PC-3 (cell line): Measurements from ENCODE around the gene CYGB. TPM values are rescaled to one million over a fixed set of nuclear protein-coding genes. Genes with fewer than 3 reads are reported as not detected.

ENCODE experiments used
- ATAC-seq: fragments of 200-7000 bp; cut with Tn5 transposase; 2 replicates; pipeline ENCODE4 v1.9.1; 2020; ENCODE audit warnings: mild to moderate bottlenecking, moderate library complexity
- BruUV-seq: library from RNA; stranded (reverse); fragments of 400-500 nt; replicated peaks from 2 replicates; lab custom pipeline; 2021; lab: Mats Ljungman, UMichigan
- CTCF ChIA-PET: fragments of 300-600 bp; sonication (Branson Sonifier 250); formaldehyde crosslinking; loops from one replicate; lab custom pipeline; 2022; ENCODE audit warnings: antibody characterized with exemption; lab: Charles Lee
- POLR2A ChIA-PET: fragments of 300-600 bp; sonication (Branson Sonifier 250); formaldehyde crosslinking; loops from one replicate; lab custom pipeline; 2022; ENCODE audit warnings: antibody characterized with exemption; ENCODE audit not compliant: unreplicated experiment; lab: Charles Lee
- DNase-seq: peaks from one replicate; pipeline ENCODE4 v3.0.0-alpha.2; 2015
- H2AFZ ChIP-seq: fragments of 300-600 bp; sonication (generic); 2 replicates; pipeline ENCODE4 v1.6.0; 2016; ENCODE audit warnings: antibody characterized with exemption, low read length
- H3F3A ChIP-seq: fragments of 300-600 bp; sonication (generic); one replicate; pipeline ENCODE4 v1.6.0; 2017; ENCODE audit warnings: antibody characterized with exemption, low read length, control low read depth, mild to moderate bottlenecking; ENCODE audit not compliant: unreplicated experiment
- H3K27ac ChIP-seq: fragments of 300-600 bp; sonication (generic); 2 replicates; pipeline ENCODE4 v1.5.1; 2016; ENCODE audit warnings: mild to moderate bottlenecking, low read length
- H3K27me3 ChIP-seq: fragments of 300-600 bp; sonication (generic); 2 replicates; pipeline ENCODE4 v1.6.1; 2016; ENCODE audit warnings: low read length, mixed read lengths
- H3K36me3 ChIP-seq: fragments of 300-600 bp; sonication (generic); 2 replicates; pipeline ENCODE4 v1.6.1; 2016; ENCODE audit warnings: low read depth, mixed run types, low read length, mixed read lengths
- H3K4me1 ChIP-seq: fragments of 300-600 bp; sonication (generic); 2 replicates; pipeline ENCODE4 v1.5.1; 2016; ENCODE audit warnings: low read length; ENCODE audit not compliant: insufficient read depth
- H3K4me2 ChIP-seq: fragments of 300-600 bp; sonication (generic); 2 replicates; pipeline ENCODE4 v1.6.0; 2016; ENCODE audit warnings: low read length
- H3K4me3 ChIP-seq: fragments of 300-600 bp; sonication (generic); 2 replicates; pipeline ENCODE4 v1.5.1; 2016; ENCODE audit warnings: mild to moderate bottlenecking, low read length, mixed read lengths
- H3K79me2 ChIP-seq: fragments of 300-600 bp; sonication (generic); 2 replicates; pipeline ENCODE4 v1.6.1; 2017; ENCODE audit warnings: low read length, mixed read lengths
- H3K9ac ChIP-seq: fragments of 300-600 bp; sonication (generic); 2 replicates; pipeline ENCODE4 v1.6.0; 2016; ENCODE audit warnings: mild to moderate bottlenecking, low read length
- H3K9me2 ChIP-seq: fragments of 300-600 bp; sonication (generic); replicated peaks from 2 replicates; pipeline ENCODE4 v1.6.1; 2016; ENCODE audit warnings: mixed run types, low read length, mixed read lengths
- H3K9me3 ChIP-seq: fragments of 300-600 bp; sonication (generic); 2 replicates; pipeline ENCODE4 v1.6.1; 2016; ENCODE audit warnings: low read length, mixed read lengths
- H4K20me1 ChIP-seq: fragments of 300-600 bp; sonication (generic); 2 replicates; pipeline ENCODE4 v1.6.1; 2016; ENCODE audit warnings: low read length, mixed read lengths
- CTCF ChIP-seq: fragments of 300-600 bp; sonication (generic); conservative IDR thresholded peaks from 2 replicates; pipeline ENCODE4 v1.5.1; 2017; ENCODE audit warnings: antibody characterized with exemption, low read depth, mild to moderate bottlenecking, low read length
- EZH2 ChIP-seq: fragments of 300-600 bp; sonication (generic); IDR thresholded peaks from one replicate; pipeline ENCODE4 v1.6.1; 2017; ENCODE audit warnings: antibody characterized with exemption, mild to moderate bottlenecking, low read length; ENCODE audit not compliant: unreplicated experiment
- EZH2phosphoT487 ChIP-seq: fragments of 300-600 bp; sonication (generic); IDR thresholded peaks from 2 replicates; pipeline ENCODE4 v1.6.1; 2018; ENCODE audit warnings: mild to moderate bottlenecking, antibody characterized with exemption, low read length, borderline replicate concordance
- intact Hi-C: fragments of 100-400 bp; cut with micrococcal nuclease; formaldehyde crosslinking; loops from 2 replicates; pipeline ENCODE4 v1.9.0; 2023
- total RNA-seq: library from RNA; depleted of rRNA; stranded (reverse); fragments of >200 nt; gene quantifications from 2 replicates; pipeline ENCODE4 v1.2.3, GENCODE V29; 2014

Gene CYGB
- total RNA-seq, 1 experiment from 2014 or later: 0.62 TPM

GRCh38 chr17:76585649-76586593, 48.4 kb upstream of the CYGB start, which contains the start of gene ST6GALNAC2:
TSS of gene ST6GALNAC2 (minus strand) at chr17:76585860. CDS start at chr17:76585808, 52 bp downstream.
- ChIA-PET CTCF (interaction anchor here (0.5 to 1.9 kb wide), 8 partner anchors 23 to 215 kb away, joined by 3 to 11 read pairs (median 8); no protein-coding TSS in a partner anchor), POLR2A (no interaction called here)
- H3K79me2 ChIP-seq: no peaks in the 10 kb centered on the region
- no peaks in the 10 kb centered on the region for H4K20me1 ChIP-seq
- H3K27ac ChIP-seq: no peak within 1 kb of the TSS
- intact Hi-C loops: loop anchor here (1.0 to 2.0 kb wide), 2 partner anchors 28 to 37 kb away; no protein-coding TSS in a partner anchor
- no peaks in the 10 kb centered on the region for H3K27me3 ChIP-seq
- H3K4me2 ChIP-seq: peak within 1 kb of the TSS; percentile 93
- DNase-seq (peak; percentile 84), ATAC-seq (peak; percentile 94)
- no peaks in the 10 kb centered on the region for H3K9me3 ChIP-seq
- no peaks in the 10 kb centered on the region for H3K36me3 ChIP-seq
- TF ChIP-seq EZH2: no peak
- peak; percentile 74; the same call in 1 of the 2 replicates for TF ChIP-seq EZH2phosphoT487
- peak; percentile 60 for TF ChIP-seq CTCF
- H3K4me3 ChIP-seq: peak within 1 kb of the TSS; percentile 80
- H3K9ac ChIP-seq: peak within 1 kb of the TSS; percentile 68
- no peaks in the 10 kb centered on the region for H3F3A ChIP-seq
- no TSS peak for BruUV-seq
- H3K4me1 ChIP-seq: 0 out of 2 replicates have a peak, but pooled peaks cover 4% of the 10 kb centered on the region
- H2AFZ ChIP-seq: peak within 1 kb of the TSS; percentile 75
- no peaks in the 10 kb centered on the region for H3K9me2 ChIP-seq

GRCh38 chr17:76585033-76585648, 47.6 kb upstream of the CYGB start:
- DNase-seq (no peak), ATAC-seq (peak; percentile 6)
- POLR2A ChIA-PET: no interaction called here
- CTCF ChIA-PET: interaction anchor here (0.5 to 1.9 kb wide), 7 partner anchors 22 to 205 kb away, joined by 3 to 11 read pairs (median 8); no protein-coding TSS in a partner anchor
- peak overlapping the region; percentile 80 for H3K4me3 ChIP-seq
- no peaks in the 10 kb centered on the region for H3K36me3 ChIP-seq
- H4K20me1 ChIP-seq: no peaks in the 10 kb centered on the region
- H3K4me1 ChIP-seq: 0 out of 2 replicates have a peak, but pooled peaks cover 4% of the 10 kb centered on the region
- BruUV-seq: no TSS peak
- H3K9me3 ChIP-seq: no peaks in the 10 kb centered on the region
- TF ChIP-seq EZH2phosphoT487: no peak
- TF ChIP-seq CTCF: no peak
- TF ChIP-seq EZH2: no peak
- no peak overlapping the region for H3K27ac ChIP-seq
- intact Hi-C loops: no loop called here
- no peaks in the 10 kb centered on the region for H3K9me2 ChIP-seq
- H3F3A ChIP-seq: no peaks in the 10 kb centered on the region
- peak overlapping the region; percentile 93 for H3K4me2 ChIP-seq
- H3K79me2 ChIP-seq: no peaks in the 10 kb centered on the region
- H2AFZ ChIP-seq: peak overlapping the region; percentile 75
- H3K9ac ChIP-seq: peak overlapping the region; percentile 68
- no peaks in the 10 kb centered on the region for H3K27me3 ChIP-seq
